Measurements from ENCODE around the gene JKAMP.

- TF ChIP-seq FOXA1 (IDR thresholded peaks at IDR 0.05) (no peak), FOXM1 (IDR thresholded peaks at IDR 0.05; ENCODE audit: borderline replicate concordance) (no peak), ARNT (IDR thresholded peaks at IDR 0.05) (no peak), L3MBTL2 (conservative IDR thresholded peaks at IDR 0.05) (no peak), TARDBP (IDR thresholded peaks at IDR 0.05) (no peak), FOXK2 (IDR thresholded peaks at IDR 0.05) (no peak), SP1 (IDR thresholded peaks at IDR 0.05) (no peak), LEF1 (IDR thresholded peaks at IDR 0.05; ENCODE audit: borderline replicate concordance) (no peak), CTBP1 (IDR thresholded peaks at IDR 0.05; ENCODE audit: borderline replicate concordance) (no peak), HDGF (IDR thresholded peaks at IDR 0.05; ENCODE audit: borderline replicate concordance) (no peak), SUZ12 (IDR thresholded peaks at IDR 0.05) (no peak)
Measured at GRCh38 chr14:59510001-59510400, 25.7 kb downstream of the JKAMP start.

All from HEK293T (cell line).